IMR-90 (cell line): Measurements from ENCODE around the gene LRIG1. TPM values are rescaled to one million over a fixed set of nuclear protein-coding genes. Genes with fewer than 3 reads are reported as not detected.
"Not testable (repeated sequence)": the region's sequence is repeated elsewhere in the genome, so short reads cannot be mapped to it uniquely, and the experiment has no call there.

Experiments used
- ATAC-seq: fragments of 200-7000 bp; cut with Tn5 transposase; 2 replicates; pipeline ENCODE4 v1.9.1; 2020; ENCODE audit warnings: low read depth, mild to moderate bottlenecking, moderate library complexity
- BruUV-seq: library from RNA; stranded (reverse); fragments of 400-500 nt; replicated peaks from 2 replicates; lab custom pipeline; 2021; lab: Mats Ljungman, UMichigan
- CTCF ChIA-PET: fragments of 300-600 bp; formaldehyde crosslinking; extraction: SDS; loops from one replicate; lab custom pipeline; 2021; ENCODE audit warnings: antibody characterized with exemption; lab: Yijun Ruan, JAX
- POLR2A ChIA-PET: fragments of 300-600 bp; sonication (Branson Sonifier 250); formaldehyde crosslinking; loops from one replicate; lab custom pipeline; 2022; ENCODE audit warnings: antibody characterized with exemption; ENCODE audit not compliant: unreplicated experiment; lab: Charles Lee
- DNase-seq: peaks from one replicate; pipeline ENCODE4 v3.0.0; 2013
- H2AFZ ChIP-seq: replicated peaks from 2 replicates; pipeline ENCODE3; 2013; ENCODE audit warnings: low read length, mild to moderate bottlenecking; ENCODE audit not compliant: poor library complexity
- H2AK5ac ChIP-seq: 2 replicates; pipeline ENCODE4 v1.6.1; 2013; ENCODE audit warnings: low read depth, low read length, inconsistent platforms
- H2AK9ac ChIP-seq: replicated peaks from 2 replicates; pipeline ENCODE3; 2013; ENCODE audit warnings: mild to moderate bottlenecking, low read depth, low read length, moderate library complexity; ENCODE audit not compliant: poor library complexity
- H2BK120ac ChIP-seq: 2 replicates; pipeline ENCODE4 v1.6.1; 2013; ENCODE audit warnings: low read depth, low read length, inconsistent platforms
- H2BK15ac ChIP-seq: 3 replicates; pipeline ENCODE4 v1.6.1; 2013; ENCODE audit warnings: low read depth, low read length, inconsistent platforms
- H2BK20ac ChIP-seq: 2 replicates; pipeline ENCODE4 v1.6.1; 2013; ENCODE audit warnings: low read depth, mild to moderate bottlenecking, inconsistent platforms, low read length, moderate library complexity
- H2BK5ac ChIP-seq: 2 replicates; pipeline ENCODE4 v1.6.1; 2013; ENCODE audit warnings: mild to moderate bottlenecking, low read depth, low read length, inconsistent platforms; ENCODE audit not compliant: poor library complexity, severe bottlenecking
- H3K14ac ChIP-seq: replicated peaks from 2 replicates; pipeline ENCODE4 v1.6.1; 2013; ENCODE audit warnings: low read depth, low read length, inconsistent platforms
- H3K18ac ChIP-seq: 2 replicates; pipeline ENCODE4 v1.6.1; 2013; ENCODE audit warnings: low read depth, low read length, control low read depth
- H3K23ac ChIP-seq: 2 replicates; pipeline ENCODE4 v1.6.1; 2013; ENCODE audit warnings: low read depth, low read length, inconsistent platforms
- H3K27ac ChIP-seq: 2 replicates; pipeline ENCODE4 v1.5.1; 2013; ENCODE audit warnings: mild to moderate bottlenecking, control low read depth, low read length; ENCODE audit not compliant: insufficient read depth
- H3K27me3 ChIP-seq: 2 replicates; pipeline ENCODE4 v1.6.1; 2013; ENCODE audit warnings: low read length; ENCODE audit not compliant: control insufficient read depth, insufficient read depth
- H3K36me3 ChIP-seq: 2 replicates; pipeline ENCODE4 v1.6.1; 2013; ENCODE audit warnings: low read length, mixed read lengths; ENCODE audit not compliant: control insufficient read depth, insufficient read depth
- H3K4ac ChIP-seq: 2 replicates; pipeline ENCODE4 v1.6.1; 2013; ENCODE audit warnings: low read depth, low read length, inconsistent platforms
- H3K4me1 ChIP-seq: 2 replicates; pipeline ENCODE4 v1.6.1; 2013; ENCODE audit warnings: low read length, mixed read lengths; ENCODE audit not compliant: control insufficient read depth, insufficient read depth
- H3K4me2 ChIP-seq: 2 replicates; pipeline ENCODE4 v1.6.1; 2013; ENCODE audit warnings: low read depth, mild to moderate bottlenecking, control low read depth, low read length, moderate library complexity
- H3K4me3 ChIP-seq: 2 replicates; pipeline ENCODE4 v1.5.1; 2013; ENCODE audit warnings: low read depth, mild to moderate bottlenecking, control low read depth, low read length, moderate library complexity; ENCODE audit not compliant: insufficient read depth
- H3K56ac ChIP-seq: 2 replicates; pipeline ENCODE4 v1.6.1; 2013; ENCODE audit warnings: low read length, inconsistent platforms; ENCODE audit not compliant: insufficient read depth; ENCODE audit errors: extremely low read depth
- H3K79me1 ChIP-seq, 2 experiments: 2 replicates each; pipeline ENCODE4 v1.6.1; 2013; ENCODE audit warnings: low read length in 2 of 2, inconsistent platforms in 1 of 2, low read depth in 1 of 2
- H3K9ac ChIP-seq: 2 replicates; pipeline ENCODE4 v1.6.1; 2013; ENCODE audit warnings: low read depth, low read length, control low read depth
- H3K9me1 ChIP-seq: 2 replicates; pipeline ENCODE4 v1.6.1; 2013; ENCODE audit warnings: low read length, inconsistent platforms; ENCODE audit not compliant: insufficient read depth
- H3K9me3 ChIP-seq: 2 replicates; pipeline ENCODE4 v1.6.1; 2013; ENCODE audit warnings: low read length; ENCODE audit not compliant: control insufficient read depth, insufficient read depth
- H4K20me1 ChIP-seq: 2 replicates; pipeline ENCODE4 v1.6.1; 2013; ENCODE audit warnings: low read length, inconsistent platforms; ENCODE audit not compliant: insufficient read depth
- H4K5ac ChIP-seq: 2 replicates; pipeline ENCODE4 v1.6.1; 2013; ENCODE audit warnings: mild to moderate bottlenecking, low read depth, low read length, control low read depth
- H4K8ac ChIP-seq, 2 experiments: 2 replicates each; pipeline ENCODE4 v1.6.1; 2013; ENCODE audit warnings: low read depth in 2 of 2, low read length in 2 of 2, control low read depth in 1 of 2, inconsistent platforms in 1 of 2
- H4K91ac ChIP-seq: 2 replicates; pipeline ENCODE4 v1.6.1; 2013; ENCODE audit warnings: low read depth, low read length, inconsistent platforms; ENCODE audit not compliant: insufficient read depth
- WGBS, 2 experiments: methylation state at CpG; one replicate each; pipeline versions ENCODE4 v1.1.5 to v1.1.7; 2013; ENCODE audit warnings: missing lambda C conversion rate in 2 of 2; ENCODE audit not compliant: insufficient read length in 1 of 2; ENCODE audit errors: extremely low coverage in 2 of 2; 5-methylcytosine and 5-hydroxymethylcytosine counted together
- dilution Hi-C: fragments of 300-500 bp; cut with HindIII; formaldehyde crosslinking; loops from one replicate; pipeline ENCODE4 v1.14.3; 2018; ENCODE audit warnings: low sequenced_read_pairs; ENCODE audit not compliant: unreplicated experiment
- in situ Hi-C: fragments of 300-500 bp; cut with MboI; formaldehyde crosslinking; loops from 3 replicates; pipeline ENCODE4 v1.14.3; 2019; ENCODE audit warnings: low sequenced_read_pairs, inconsistent platforms, mixed read lengths
- intact Hi-C: fragments of 100-400 bp; cut with micrococcal nuclease; formaldehyde crosslinking; loops from 2 replicates; pipeline ENCODE4 v1.10.0; 2022
- polyA plus RNA-seq, 3 experiments: library from polyadenylated mRNA; depleted of rRNA; stranded (reverse); fragments of >200 nt; gene quantifications; 2 replicates each; pipeline ENCODE4 v1.2.3, GENCODE V29; 2012; ENCODE audit warnings: low replicate concordance in 1 of 3
- total RNA-seq: library from RNA; depleted of rRNA; stranded (reverse); fragments of >200 nt; gene quantifications from 2 replicates; pipeline ENCODE4 v1.2.3, GENCODE V29; 2012

Gene LRIG1
- total and polyA plus RNA-seq, 2 of the 4 experiments (the other 2 are of a cell fraction), result 62.8 to 87.8 TPM

DNA sequence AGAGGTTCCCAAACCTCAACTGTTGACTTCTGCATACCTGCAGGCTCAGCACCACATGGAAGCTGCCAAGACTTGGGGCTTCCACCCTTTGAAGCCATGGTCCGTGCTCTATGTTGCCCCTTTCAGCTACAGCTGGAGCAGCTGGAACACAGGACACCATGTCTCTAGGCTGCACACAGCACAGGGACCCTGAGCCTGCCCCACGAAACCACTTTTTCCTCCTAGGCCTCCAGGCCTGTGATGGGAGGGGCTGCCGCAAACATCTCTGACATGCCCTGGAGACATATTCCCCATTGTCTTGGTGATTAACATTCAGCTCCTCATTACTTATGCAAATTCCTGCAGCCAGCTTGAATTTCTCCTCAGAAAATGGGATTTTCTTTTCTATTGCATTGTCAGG, 78.9 kb downstream of the LRIG1 start:
- H4K8ac ChIP-seq, H3K27ac ChIP-seq, H4K5ac ChIP-seq, H3K36me3 ChIP-seq, H4K20me1 ChIP-seq, H2AK5ac ChIP-seq, intact Hi-C loops, H2AK9ac ChIP-seq, H2AFZ ChIP-seq, ATAC-seq, H3K9ac ChIP-seq, H3K18ac ChIP-seq, H3K4me3 ChIP-seq, H3K4ac ChIP-seq, H3K56ac ChIP-seq, POLR2A ChIA-PET, H3K23ac ChIP-seq, H4K91ac ChIP-seq, H2BK15ac ChIP-seq, H2BK5ac ChIP-seq, BruUV-seq, H3K14ac ChIP-seq, dilution Hi-C loops, H3K9me1 ChIP-seq, DNase-seq, H3K9me3 ChIP-seq, H2BK120ac ChIP-seq, H3K4me2 ChIP-seq, H3K27me3 ChIP-seq, CTCF ChIA-PET, H2BK20ac ChIP-seq: not testable (repeated sequence)
- WGBS, 2 experiments, result 100% methylated on average over 1 of the region's 3 CpGs; no CpG with 5 or more reads in 1 of the 2 experiments
- in situ Hi-C loops, result loop anchor here (5.0 kb wide), 1 partner anchor 75 kb away; no protein-coding TSS in a partner anchor
- H3K79me1 ChIP-seq, result peaks cover 34 to 61% of the 10 kb centered on the region in 2 experiments
- H3K4me1 ChIP-seq, result peaks cover 25% of the 10 kb centered on the region

DNA sequence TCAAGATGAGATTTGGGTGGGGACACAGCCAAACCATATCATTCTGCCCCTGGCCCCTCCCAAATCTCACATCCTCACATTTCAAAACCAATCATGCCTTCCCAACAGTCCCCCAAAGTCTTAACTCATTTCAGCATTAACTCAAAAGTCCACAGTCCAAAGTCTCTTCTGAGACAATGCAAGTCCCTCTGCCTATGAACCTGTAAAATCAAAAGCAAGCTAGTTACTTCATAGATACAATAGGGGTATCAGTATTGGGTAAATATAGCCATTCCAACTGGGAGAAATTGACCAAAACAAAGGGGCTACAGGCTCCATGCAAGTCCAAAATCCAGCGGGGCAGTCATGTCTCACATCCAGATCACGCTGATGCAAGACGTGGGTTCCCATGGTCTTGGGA, 79.7 kb downstream of the LRIG1 start:
- H3K23ac ChIP-seq, H4K20me1 ChIP-seq, H2AK9ac ChIP-seq, H4K5ac ChIP-seq, H3K27ac ChIP-seq, H3K9me3 ChIP-seq, dilution Hi-C loops, H3K4me2 ChIP-seq, DNase-seq, H3K27me3 ChIP-seq, H2BK15ac ChIP-seq, ATAC-seq, intact Hi-C loops, H2BK120ac ChIP-seq, H2AFZ ChIP-seq, H3K9ac ChIP-seq, H3K14ac ChIP-seq, H3K56ac ChIP-seq, H3K9me1 ChIP-seq, H2BK5ac ChIP-seq, BruUV-seq, H3K36me3 ChIP-seq, H2AK5ac ChIP-seq, CTCF ChIA-PET, H4K8ac ChIP-seq, H2BK20ac ChIP-seq, H3K4ac ChIP-seq, H4K91ac ChIP-seq, POLR2A ChIA-PET, H3K18ac ChIP-seq, H3K4me3 ChIP-seq: not testable (repeated sequence)
- H3K4me1 ChIP-seq, result peaks cover 28% of the 10 kb centered on the region
- WGBS, 2 experiments, result 100% methylated on average over 2 of the region's 3 CpGs; no CpG with 5 or more reads in 1 of the 2 experiments
- in situ Hi-C loops, result loop anchor here (5.0 kb wide), 1 partner anchor 76 kb away; no protein-coding TSS in a partner anchor
- peaks cover 31 to 59% of the 10 kb centered on the region in 2 experiments for H3K79me1 ChIP-seq
